Endothelial cell of umbilical vein (primary cell): Measurements from ENCODE around the gene SLC1A1. TPM values are rescaled to one million over a fixed set of nuclear protein-coding genes. Genes with fewer than 3 reads are reported as not detected.

Experiments used
- BruUV-seq: library from RNA; stranded (reverse); fragments of 400-500 nt; replicated peaks from 2 replicates; lab custom pipeline; 2021; lab: Mats Ljungman, UMichigan
- CTCF ChIA-PET: fragments of 300-600, 350-600 bp; sonication (Branson Sonifier 250); formaldehyde crosslinking; loops from one replicate; lab custom pipeline; 2021; ENCODE audit warnings: antibody characterized with exemption, inconsistent platforms; lab: Charles Lee
- POLR2A ChIA-PET: fragments of 300-600, 350-600 bp; sonication (Branson Sonifier 250); formaldehyde crosslinking; loops from one replicate; lab custom pipeline; 2021; ENCODE audit warnings: antibody characterized with exemption, inconsistent platforms; lab: Charles Lee
- DNase-seq: peaks from one replicate; pipeline ENCODE4 v3.0.0-alpha.2; 2011; ENCODE audit warnings: low read depth, low spot score
- FAIRE-seq: peaks from 2 replicates; lab custom pipeline; 2011; peaks lifted over from hg19 to GRCh38; lab: Jason Lieb, UNC
- H2AFZ ChIP-seq: 2 replicates; pipeline ENCODE4 v1.6.0; 2012; ENCODE audit warnings: low read depth, low read length, control low read depth, inconsistent platforms
- H3K27ac ChIP-seq: 2 replicates; pipeline ENCODE4 v1.5.1; 2011; ENCODE audit warnings: low read depth, mild to moderate bottlenecking, control low read depth, low read length, moderate library complexity; ENCODE audit not compliant: insufficient read depth
- H3K27me3 ChIP-seq, 2 experiments: 2 replicates each; pipeline versions ENCODE4 v1.6.0 to v1.6.1; 2011; ENCODE audit warnings: low read length in 2 of 2, mixed read lengths in 1 of 2; ENCODE audit not compliant: control insufficient read depth in 2 of 2, insufficient read depth in 2 of 2
- H3K36me3 ChIP-seq, 2 experiments: 2 replicates in 1 of 2; 3 replicates in 1 of 2; pipeline ENCODE4 v1.5.1; 2011; ENCODE audit warnings: low read length in 2 of 2, mild to moderate bottlenecking in 1 of 2, moderate library complexity in 1 of 2; ENCODE audit not compliant: control insufficient read depth in 2 of 2, insufficient read depth in 2 of 2; ENCODE audit errors: extremely low read depth in 1 of 2
- H3K4me1 ChIP-seq: 3 replicates; pipeline ENCODE4 v1.5.1; 2011; ENCODE audit warnings: mild to moderate bottlenecking, low read length; ENCODE audit not compliant: control insufficient read depth, insufficient read depth; ENCODE audit errors: extremely low read depth
- H3K4me2 ChIP-seq: 2 replicates; pipeline ENCODE4 v1.6.1; 2011; ENCODE audit warnings: low read length, control low read depth, mixed read lengths; ENCODE audit not compliant: insufficient read depth
- H3K4me3 ChIP-seq, 3 experiments: fragments of 200-600 bp in 1 of 3; sonication (generic), shearing (Covaris generic) in 1 of 3; replicated peaks in 1 of 3; 2 replicates each; pipeline ENCODE4 v1.5.1; 2011 to 2016; ENCODE audit warnings: control low read depth in 3 of 3, low read length in 3 of 3, mild to moderate bottlenecking in 2 of 3, inconsistent platforms in 1 of 3, low read depth in 1 of 3, moderate library complexity in 1 of 3; ENCODE audit not compliant: insufficient read depth in 1 of 3
- H3K79me2 ChIP-seq: 2 replicates; pipeline ENCODE4 v1.6.0; 2012; ENCODE audit warnings: low read length, inconsistent platforms; ENCODE audit not compliant: control insufficient read depth, insufficient read depth
- H3K9ac ChIP-seq: replicated peaks from 2 replicates; pipeline ENCODE3; 2011; ENCODE audit warnings: low read length, control low read depth; ENCODE audit not compliant: insufficient read depth; ENCODE audit errors: extremely low read depth
- H3K9me1 ChIP-seq: replicated peaks from 3 replicates; pipeline ENCODE4 v1.6.0; 2011; ENCODE audit warnings: mild to moderate bottlenecking, low read length; ENCODE audit not compliant: control insufficient read depth, insufficient read depth; ENCODE audit errors: extremely low read depth
- H3K9me3 ChIP-seq: replicated peaks from 2 replicates; pipeline ENCODE4 v1.5.1; 2012; ENCODE audit warnings: low read length, inconsistent platforms; ENCODE audit not compliant: control insufficient read depth, insufficient read depth
- H4K20me1 ChIP-seq: replicated peaks from 2 replicates; pipeline ENCODE3; 2011; ENCODE audit warnings: mild to moderate bottlenecking, low read length; ENCODE audit not compliant: control insufficient read depth, insufficient read depth; ENCODE audit errors: extremely low read depth
- EZH2 ChIP-seq: IDR thresholded peaks from 2 replicates; pipeline ENCODE4 v1.6.1; 2012; ENCODE audit warnings: borderline replicate concordance, low read depth, mild to moderate bottlenecking, moderate library complexity, low read length, inconsistent platforms; ENCODE audit not compliant: severe bottlenecking
- FOS ChIP-seq: IDR thresholded peaks from 2 replicates; pipeline ENCODE4 v1.6.1; 2011; ENCODE audit warnings: mild to moderate bottlenecking, low read length, moderate library complexity, borderline replicate concordance; ENCODE audit not compliant: insufficient read depth
- GATA2 ChIP-seq: IDR thresholded peaks from 2 replicates; pipeline ENCODE4 v1.7.0; 2011; ENCODE audit warnings: low read depth, mild to moderate bottlenecking, moderate library complexity, mixed read lengths, low read length; ENCODE audit not compliant: insufficient read length, insufficient read depth
- JUN ChIP-seq: IDR thresholded peaks from 2 replicates; pipeline ENCODE4 v1.6.1; 2011; ENCODE audit warnings: borderline replicate concordance, low read depth; ENCODE audit not compliant: insufficient read length, insufficient read depth
- MYC ChIP-seq: IDR thresholded peaks from one replicate; pipeline ENCODE4 v1.6.1; 2011; ENCODE audit warnings: mild to moderate bottlenecking, low read depth, low read length
- dilution Hi-C: fragments of 300-500 bp; cut with MboI; formaldehyde crosslinking; loops from one replicate; pipeline ENCODE4 v1.15.0; 2019; ENCODE audit warnings: low sequenced_read_pairs; ENCODE audit not compliant: extremely low pct_ligation_motif_present
- intact Hi-C: fragments of 100-400 bp; cut with micrococcal nuclease; formaldehyde crosslinking; loops from one replicate; pipeline ENCODE4 v1.10.0; 2022
- polyA plus RNA-seq, 4 experiments: library from polyadenylated mRNA; depleted of rRNA in 3 of 4; stranded (reverse) in 3 of 4; unstranded in 1 of 4; fragments of >200 nt; gene quantifications; 2 replicates each; pipeline versions ENCODE4 v1.2.1 to v1.2.3, GENCODE V29; 2011 to 2012; ENCODE audit warnings: missing spikeins in 1 of 4
- total RNA-seq: library from RNA; stranded (reverse); gene quantifications from 2 replicates; pipeline ENCODE4 v1.2.3, GENCODE V29; 2021
- TF ChIP-seq, protein P1 (sequence below): IDR thresholded peaks from 2 replicates; pipeline ENCODE4 v1.6.1; 2011; ENCODE audit not compliant: insufficient read depth, insufficient read length

SLC1A1 gene
- total and polyA plus RNA-seq, 2 donors (not counting 3 experiments of a cell fraction or from before 2014, with no cell fraction given): 5.8 to 8.3 TPM

DNA sequence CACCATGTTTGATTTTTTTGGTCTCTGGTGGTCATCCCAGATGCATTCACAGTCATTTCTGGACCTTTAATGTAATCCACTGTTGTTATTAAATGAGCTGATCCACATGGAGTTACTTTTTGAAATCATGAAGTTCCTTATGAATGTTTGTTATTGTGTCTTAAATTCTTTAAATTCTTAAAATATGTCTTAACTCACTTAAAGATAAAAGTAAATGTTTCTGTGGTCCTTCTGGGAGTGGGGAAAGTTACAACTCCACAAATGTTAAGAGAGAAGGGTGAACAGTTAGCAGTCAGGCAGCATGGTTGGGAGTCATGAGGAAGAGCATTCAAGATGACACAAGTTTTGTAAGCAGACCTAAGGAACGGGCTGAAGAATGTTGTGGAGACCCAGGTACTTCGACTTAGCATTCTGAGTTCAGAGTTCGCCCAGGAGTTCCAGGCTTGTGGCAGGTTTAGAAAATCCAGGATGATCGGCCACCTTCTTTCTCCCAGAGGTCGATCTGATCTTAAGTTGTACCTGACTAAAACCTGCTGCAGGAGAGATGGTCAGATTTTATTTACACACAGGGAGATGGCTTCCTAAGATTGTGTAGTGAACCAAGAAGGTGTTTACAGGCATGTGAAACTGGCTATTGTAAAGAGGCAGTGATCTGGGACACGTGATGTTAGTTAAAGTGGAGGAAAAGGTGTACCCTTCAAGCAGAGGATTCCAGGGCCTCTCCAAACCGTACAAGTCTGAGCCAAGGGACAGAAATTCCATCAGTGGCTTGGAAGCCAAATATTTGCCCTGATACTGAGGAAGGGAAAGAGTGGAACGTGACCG is 17.2 kb downstream of the SLC1A1 start:
- Histone ChIP-seq H3K4me3 (no peak overlapping the region), H2AFZ (no peak overlapping the region), H3K9me1 (no peaks in the 10 kb centered on the region), H3K27me3 (no peaks in the 10 kb centered on the region), H3K9me3 (no peaks in the 10 kb centered on the region), H3K4me2 (no peak overlapping the region), H3K4me1 (no peaks in the 10 kb centered on the region), H3K9ac (no peak overlapping the region), H3K27ac (no peak overlapping the region), H3K36me3 (no peaks in the 10 kb centered on the region), H3K79me2 (peaks cover 2% of the 10 kb centered on the region), H4K20me1 (no peaks in the 10 kb centered on the region)
- FAIRE-seq (peak; percentile 15), DNase-seq (no peak)
- dilution Hi-C loops (no loop called here), intact Hi-C loops (no loop called here)
- ChIA-PET POLR2A (no interaction called here), CTCF (no interaction called here)
- TF ChIP-seq JUN: no peak
- TF ChIP-seq, protein P1, sequence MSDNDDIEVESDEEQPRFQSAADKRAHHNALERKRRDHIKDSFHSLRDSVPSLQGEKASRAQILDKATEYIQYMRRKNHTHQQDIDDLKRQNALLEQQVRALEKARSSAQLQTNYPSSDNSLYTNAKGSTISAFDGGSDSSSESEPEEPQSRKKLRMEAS: no peak
- TF ChIP-seq GATA2: no peak
- BruUV-seq: no TSS peak

DNA sequence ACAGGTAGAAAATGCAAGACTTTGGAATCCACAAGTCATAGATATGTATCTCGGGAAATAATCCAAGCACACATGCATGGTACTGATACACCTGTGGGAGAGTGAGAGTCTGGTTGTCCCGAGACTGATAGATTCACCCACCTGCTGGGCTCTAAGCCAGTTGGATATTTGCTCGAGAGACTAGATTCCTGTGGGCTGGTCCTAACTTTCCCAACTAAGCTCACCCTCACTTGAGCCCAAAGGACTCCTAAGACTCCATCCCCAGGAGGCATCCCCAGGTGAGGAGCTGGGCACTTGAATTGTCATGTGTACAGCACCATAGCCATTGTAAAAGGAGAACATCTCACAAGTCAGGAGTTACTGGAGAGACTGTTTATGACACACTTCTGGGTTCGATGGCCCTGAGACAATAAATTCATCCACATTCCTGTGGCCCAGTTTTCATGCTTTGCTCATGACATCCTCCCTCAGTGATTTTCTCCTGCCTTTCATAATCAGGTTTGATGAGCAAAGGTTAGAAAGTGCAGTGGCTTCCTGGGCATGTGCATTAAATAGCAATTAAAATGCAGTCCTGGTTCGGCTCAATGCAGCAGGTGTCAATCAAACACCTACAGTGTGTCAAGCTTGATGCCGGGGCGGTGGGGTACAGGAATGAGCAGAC is 18.1 kb downstream of the SLC1A1 start:
- no peaks in the 10 kb centered on the region for H3K36me3 ChIP-seq
- H3K4me2 ChIP-seq: no peak overlapping the region
- H3K27ac ChIP-seq: no peak overlapping the region
- BruUV-seq: no TSS peak
- DNase-seq: no peak
- no peak for FAIRE-seq
- no peak overlapping the region for H3K4me3 ChIP-seq
- no peaks in the 10 kb centered on the region for H3K9me3 ChIP-seq
- no peaks in the 10 kb centered on the region for H3K79me2 ChIP-seq
- ChIA-PET CTCF (no interaction called here), POLR2A (no interaction called here)
- no peaks in the 10 kb centered on the region for H3K9me1 ChIP-seq
- TF ChIP-seq EZH2 (no peak), MYC (no peak), FOS (no peak), GATA2 (no peak)
- no peaks in the 10 kb centered on the region for H3K27me3 ChIP-seq
- H3K9ac ChIP-seq: no peak overlapping the region
- H2AFZ ChIP-seq: no peak overlapping the region
- H3K4me1 ChIP-seq: no peaks in the 10 kb centered on the region
- H4K20me1 ChIP-seq: no peaks in the 10 kb centered on the region
- intact Hi-C loops: no loop called here
- dilution Hi-C loops: no loop called here
